Aortic smooth muscle cell (primary cell): ENCODE data around the gene EXOC3L4. TPM values are rescaled to one million over a fixed set of nuclear protein-coding genes. Genes with fewer than 3 reads are reported as not detected.

Experiments used
- total RNA-seq: library from RNA; depleted of rRNA; stranded (reverse); fragments of >200 nt; gene quantifications from 2 replicates; pipeline ENCODE4 v1.2.3, GENCODE V29; 2014

Gene EXOC3L4
- 0.26 TPM in 1 of 2 replicates, not detected in the other for total RNA-seq

GRCh38 chr14:103094406-103095209 lies at the start of gene EXOC3L4:
Gene EXOC3L4 (plus strand): TSS chr14:103094725. CDS start chr14:103100220, 5,495 bp downstream.

GRCh38 chr14:103057372-103058163 lies 37.0 kb upstream of the EXOC3L4 start, which contains the start of gene CDC42BPB:
Gene CDC42BPB (minus strand): TSS chr14:103057549. CDS start chr14:103057173, 376 bp downstream.

GRCh38 chr14:103084021-103084919 lies 10.3 kb upstream of the EXOC3L4 start, which contains the start of gene LBHD2:
Gene LBHD2 (plus strand): TSS chr14:103084210. CDS start chr14:103086013, 1,803 bp downstream.

GRCh38 chr14:103122947-103123633 lies 28.6 kb downstream of the EXOC3L4 start, which contains the start of gene TNFAIP2:
Gene TNFAIP2 (plus strand): TSS chr14:103123461. CDS start chr14:103126458, 2,997 bp downstream.

Other genes with a start within 250 kb of the EXOC3L4 start
- gene AMN, start 172.1 kb upstream of the EXOC3L4 start, total RNA-seq = not detected in 2 replicates
- gene CDC42BPB, start 37.2 kb upstream of the EXOC3L4 start, total RNA-seq = 79.0 and 84.5 TPM in 2 replicates
- gene LBHD2, start 10.5 kb upstream of the EXOC3L4 start, total RNA-seq = not detected in 2 replicates
- gene TNFAIP2, start 28.7 kb downstream of the EXOC3L4 start, total RNA-seq = 65.9 and 69.1 TPM in 2 replicates
- 188 and 215 TPM in 2 replicates for gene EIF5, start 239.5 kb downstream of the EXOC3L4 start, total RNA-seq